ENCODE data around the gene CAPZA1.

The CAPZA1 gene

GRCh38 chr1:112718691-112719418 is 99.2 kb downstream of the CAPZA1 start:
- TF ChIP-seq, protein P1, sequence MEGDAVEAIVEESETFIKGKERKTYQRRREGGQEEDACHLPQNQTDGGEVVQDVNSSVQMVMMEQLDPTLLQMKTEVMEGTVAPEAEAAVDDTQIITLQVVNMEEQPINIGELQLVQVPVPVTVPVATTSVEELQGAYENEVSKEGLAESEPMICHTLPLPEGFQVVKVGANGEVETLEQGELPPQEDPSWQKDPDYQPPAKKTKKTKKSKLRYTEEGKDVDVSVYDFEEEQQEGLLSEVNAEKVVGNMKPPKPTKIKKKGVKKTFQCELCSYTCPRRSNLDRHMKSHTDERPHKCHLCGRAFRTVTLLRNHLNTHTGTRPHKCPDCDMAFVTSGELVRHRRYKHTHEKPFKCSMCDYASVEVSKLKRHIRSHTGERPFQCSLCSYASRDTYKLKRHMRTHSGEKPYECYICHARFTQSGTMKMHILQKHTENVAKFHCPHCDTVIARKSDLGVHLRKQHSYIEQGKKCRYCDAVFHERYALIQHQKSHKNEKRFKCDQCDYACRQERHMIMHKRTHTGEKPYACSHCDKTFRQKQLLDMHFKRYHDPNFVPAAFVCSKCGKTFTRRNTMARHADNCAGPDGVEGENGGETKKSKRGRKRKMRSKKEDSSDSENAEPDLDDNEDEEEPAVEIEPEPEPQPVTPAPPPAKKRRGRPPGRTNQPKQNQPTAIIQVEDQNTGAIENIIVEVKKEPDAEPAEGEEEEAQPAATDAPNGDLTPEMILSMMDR (IDR thresholded peaks at IDR 0.05; ENCODE audit: extremely low read depth, missing control alignments), result peak; percentile 84
- DNase-seq (ENCODE audit: low spot score), result peak; percentile 87

DNA sequence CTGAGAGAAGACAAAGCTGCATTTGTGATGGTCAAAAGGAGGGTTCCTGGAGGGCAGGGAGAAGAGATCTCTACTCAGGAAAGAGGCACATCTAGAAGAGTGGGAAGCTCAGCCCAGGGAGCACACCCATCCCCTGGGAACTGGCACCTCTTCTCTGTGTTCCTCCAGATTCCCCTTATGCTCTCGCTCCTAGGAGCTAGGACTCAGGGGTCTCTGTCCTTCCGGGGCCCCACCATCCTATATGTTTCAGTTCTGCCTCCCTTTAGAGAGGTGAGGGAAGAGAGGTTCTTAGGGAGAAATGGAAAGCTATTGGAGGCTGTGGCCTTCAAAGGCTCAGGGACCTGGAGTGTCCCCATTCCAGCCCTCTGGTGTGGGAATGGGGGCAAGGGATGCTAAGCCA is 100.1 kb downstream of the CAPZA1 start:
- TF ChIP-seq, protein P1 (IDR thresholded peaks at IDR 0.05; ENCODE audit: extremely low read depth, missing control alignments), result no peak

GRCh38 chr1:112720800-112721199 is 101.2 kb downstream of the CAPZA1 start:
- no peak for DNase-seq (ENCODE audit: low spot score)

More for the DNA sequence above, 100.1 kb downstream of the CAPZA1 start:
- DNase-seq (ENCODE audit: low spot score), result no peak

More at GRCh38 chr1:112720800-112721199, 101.2 kb downstream of the CAPZA1 start:
- TF ChIP-seq, protein P1 (IDR thresholded peaks at IDR 0.05; ENCODE audit: extremely low read depth, missing control alignments), result no peak

Measured in GM20000 (cell line).